Femur (tissue), 1 donor: ENCODE data around the gene POP4.
A peak's percentile ranks its signal among the peaks of the same experiment; 100 is the strongest.
"Not testable (repeated sequence)": the region's sequence is repeated elsewhere in the genome, so short reads cannot be mapped to it uniquely, and the experiment has no call there.

ENCODE experiments used
- DNase-seq: peaks from one replicate; pipeline ENCODE4 v3.0.0-alpha.2; 2017

The POP4 gene

GRCh38 chr19:29614046-29614445, 8.0 kb downstream of the POP4 start:
- DNase-seq, result no peak

GRCh38 chr19:29614780-29615179, 8.7 kb downstream of the POP4 start:
- no peak for DNase-seq

- DNase-seq, result no peak
Observed at GRCh38 chr19:29615891-29616425, 9.9 kb downstream of the POP4 start.

- no peak for DNase-seq
Observed at GRCh38 chr19:29616541-29616940, 10.5 kb downstream of the POP4 start.

GRCh38 chr19:29617366-29618266, 11.5 kb downstream of the POP4 start:
- no peak for DNase-seq

- DNase-seq, result no peak
Observed at GRCh38 chr19:29618434-29618833, 12.4 kb downstream of the POP4 start.

- DNase-seq, result no peak
Observed at GRCh38 chr19:29618871-29619270, 12.8 kb downstream of the POP4 start.

- no peak for DNase-seq
Observed at GRCh38 chr19:29620931-29621351, 14.9 kb downstream of the POP4 start.

- peak; percentile 65 for DNase-seq
Observed at GRCh38 chr19:29622166-29623070, 16.3 kb downstream of the POP4 start.

- no peak for DNase-seq
Observed at GRCh38 chr19:29623726-29624488, 17.8 kb downstream of the POP4 start.

GRCh38 chr19:29624489-29625185, 18.6 kb downstream of the POP4 start:
- DNase-seq, result no peak

GRCh38 chr19:29625186-29625651, 19.1 kb downstream of the POP4 start:
- no peak for DNase-seq

- DNase-seq, result no peak
Observed at GRCh38 chr19:29626386-29626785, 20.3 kb downstream of the POP4 start.

- not testable (repeated sequence) for DNase-seq
Observed at GRCh38 chr19:29626832-29627231, 20.7 kb downstream of the POP4 start.

GRCh38 chr19:29628661-29629385, 22.7 kb downstream of the POP4 start:
- DNase-seq, result no peak

GRCh38 chr19:29629836-29630534, 23.9 kb downstream of the POP4 start:
- DNase-seq, result no peak

GRCh38 chr19:29630655-29631054, 24.6 kb downstream of the POP4 start:
- DNase-seq, result no peak

- no peak for DNase-seq
Observed at GRCh38 chr19:29631450-29631849, 25.4 kb downstream of the POP4 start.

- DNase-seq, result no peak
Observed at GRCh38 chr19:29634002-29634401, 27.9 kb downstream of the POP4 start.

GRCh38 chr19:29634423-29635130, 28.5 kb downstream of the POP4 start:
- no peak for DNase-seq
